Measurements from ENCODE around the gene PARD3.

The PARD3 gene

GRCh38 chr10:34346516-34347100, 468.5 kb downstream of the PARD3 start:
- Mint-ChIP-seq H3K27me3 (peaks cover 2% of the 10 kb centered on the region), H3K4me3 (no peak overlapping the region), H3K9me3 (no peaks in the 10 kb centered on the region), H3K4me1 (no peaks in the 10 kb centered on the region), H3K27ac (no peak overlapping the region), H3K36me3 (ENCODE audit: low read depth) (no peaks in the 10 kb centered on the region)
- ATAC-seq (no peak), DNase-seq (no peak)

GRCh38 chr10:34345383-34345782, 469.7 kb downstream of the PARD3 start:
- peaks cover 2% of the 10 kb centered on the region for H3K4me1 Mint-ChIP-seq
- H3K27me3 Mint-ChIP-seq = peaks cover 2% of the 10 kb centered on the region
- ATAC-seq = no peak
- no peak for DNase-seq
- no peaks in the 10 kb centered on the region for H3K9me3 Mint-ChIP-seq
- H3K4me3 Mint-ChIP-seq = no peak overlapping the region
- H3K36me3 Mint-ChIP-seq (ENCODE audit: low read depth) = no peaks in the 10 kb centered on the region
- H3K27ac Mint-ChIP-seq = no peak overlapping the region

GRCh38 chr10:34343764-34344163, 471.3 kb downstream of the PARD3 start:
- no peak for ATAC-seq
- Mint-ChIP-seq H3K27me3 (peaks cover 2% of the 10 kb centered on the region), H3K27ac (no peak overlapping the region), H3K4me3 (no peak overlapping the region), H3K9me3 (no peaks in the 10 kb centered on the region), H3K4me1 (peaks cover 2% of the 10 kb centered on the region), H3K36me3 (ENCODE audit: low read depth) (no peaks in the 10 kb centered on the region)
- DNase-seq = no peak

- DNase-seq = no peak
- H3K27ac Mint-ChIP-seq = no peak overlapping the region
- ATAC-seq = no peak
- H3K27me3 Mint-ChIP-seq = peaks cover 2% of the 10 kb centered on the region
- no peaks in the 10 kb centered on the region for H3K9me3 Mint-ChIP-seq
- H3K4me1 Mint-ChIP-seq = peaks cover 2% of the 10 kb centered on the region
- H3K4me3 Mint-ChIP-seq = no peak overlapping the region
- H3K36me3 Mint-ChIP-seq (ENCODE audit: low read depth) = no peaks in the 10 kb centered on the region
Measured at GRCh38 chr10:34341473-34341872, 473.6 kb downstream of the PARD3 start.

GRCh38 chr10:34340934-34341333, 474.2 kb downstream of the PARD3 start:
- Mint-ChIP-seq H3K9me3 (no peaks in the 10 kb centered on the region), H3K4me3 (no peak overlapping the region), H3K36me3 (ENCODE audit: low read depth) (no peaks in the 10 kb centered on the region), H3K27me3 (no peaks in the 10 kb centered on the region), H3K4me1 (peaks cover 2% of the 10 kb centered on the region), H3K27ac (no peak overlapping the region)
- ATAC-seq (no peak), DNase-seq (no peak)

- DNase-seq = no peak
Measured at GRCh38 chr10:34339816-34340553, 475.1 kb downstream of the PARD3 start.

GRCh38 chr10:34337917-34338316, 477.2 kb downstream of the PARD3 start:
- DNase-seq = no peak
- peaks cover 2% of the 10 kb centered on the region for H3K4me1 Mint-ChIP-seq
- H3K27ac Mint-ChIP-seq = no peak overlapping the region
- H3K9me3 Mint-ChIP-seq = no peaks in the 10 kb centered on the region
- no peak overlapping the region for H3K4me3 Mint-ChIP-seq
- no peaks in the 10 kb centered on the region for H3K36me3 Mint-ChIP-seq (ENCODE audit: low read depth)
- no peaks in the 10 kb centered on the region for H3K27me3 Mint-ChIP-seq
- ATAC-seq = no peak

More at GRCh38 chr10:34339816-34340553, 475.1 kb downstream of the PARD3 start:
- no peak for ATAC-seq
- H3K4me1 Mint-ChIP-seq = peaks cover 2% of the 10 kb centered on the region
- no peaks in the 10 kb centered on the region for H3K27me3 Mint-ChIP-seq
- H3K36me3 Mint-ChIP-seq (ENCODE audit: low read depth) = no peaks in the 10 kb centered on the region
- H3K4me3 Mint-ChIP-seq = no peak overlapping the region
- H3K9me3 Mint-ChIP-seq = no peaks in the 10 kb centered on the region
- no peak overlapping the region for H3K27ac Mint-ChIP-seq

GRCh38 chr10:34335960-34336690, 479.0 kb downstream of the PARD3 start:
- no peaks in the 10 kb centered on the region for H3K36me3 Mint-ChIP-seq (ENCODE audit: low read depth)
- no peaks in the 10 kb centered on the region for H3K9me3 Mint-ChIP-seq
- peaks cover 2% of the 10 kb centered on the region for H3K4me1 Mint-ChIP-seq
- H3K27ac Mint-ChIP-seq = no peak overlapping the region
- ATAC-seq = no peak
- H3K4me3 Mint-ChIP-seq = no peak overlapping the region
- no peak for DNase-seq
- H3K27me3 Mint-ChIP-seq = no peaks in the 10 kb centered on the region

GRCh38 chr10:34334908-34335307, 480.2 kb downstream of the PARD3 start:
- no peaks in the 10 kb centered on the region for H3K4me1 Mint-ChIP-seq
- DNase-seq = no peak

GRCh38 chr10:34333513-34333912, 481.6 kb downstream of the PARD3 start:
- Mint-ChIP-seq H3K27ac (no peak overlapping the region), H3K4me1 (no peaks in the 10 kb centered on the region), H3K36me3 (ENCODE audit: low read depth) (no peaks in the 10 kb centered on the region), H3K9me3 (no peaks in the 10 kb centered on the region), H3K27me3 (no peaks in the 10 kb centered on the region), H3K4me3 (no peak overlapping the region)
- ATAC-seq (no peak), DNase-seq (no peak)

More at GRCh38 chr10:34334908-34335307, 480.2 kb downstream of the PARD3 start:
- no peak for ATAC-seq
- H3K27ac Mint-ChIP-seq = no peak overlapping the region
- H3K4me3 Mint-ChIP-seq = no peak overlapping the region
- no peaks in the 10 kb centered on the region for H3K27me3 Mint-ChIP-seq
- H3K36me3 Mint-ChIP-seq (ENCODE audit: low read depth) = no peaks in the 10 kb centered on the region
- H3K9me3 Mint-ChIP-seq = no peaks in the 10 kb centered on the region

- no peaks in the 10 kb centered on the region for H3K9me3 Mint-ChIP-seq
- no peaks in the 10 kb centered on the region for H3K27me3 Mint-ChIP-seq
- H3K4me1 Mint-ChIP-seq = no peaks in the 10 kb centered on the region
- no peak for ATAC-seq
- no peaks in the 10 kb centered on the region for H3K36me3 Mint-ChIP-seq (ENCODE audit: low read depth)
- H3K4me3 Mint-ChIP-seq = no peak overlapping the region
- H3K27ac Mint-ChIP-seq = no peak overlapping the region
- DNase-seq = no peak
Measured at GRCh38 chr10:34327184-34327583, 487.9 kb downstream of the PARD3 start.

- ATAC-seq (no peak), DNase-seq (no peak)
- Mint-ChIP-seq H3K9me3 (no peaks in the 10 kb centered on the region), H3K4me1 (no peaks in the 10 kb centered on the region), H3K4me3 (no peak overlapping the region), H3K27ac (no peak overlapping the region), H3K36me3 (ENCODE audit: low read depth) (no peaks in the 10 kb centered on the region), H3K27me3 (no peaks in the 10 kb centered on the region)
Measured at GRCh38 chr10:34323192-34323591, 491.9 kb downstream of the PARD3 start.

GRCh38 chr10:34320265-34320664, 494.8 kb downstream of the PARD3 start:
- Mint-ChIP-seq H3K27ac (no peak overlapping the region), H3K36me3 (ENCODE audit: low read depth) (no peaks in the 10 kb centered on the region), H3K9me3 (no peaks in the 10 kb centered on the region), H3K27me3 (no peaks in the 10 kb centered on the region), H3K4me3 (no peak overlapping the region), H3K4me1 (no peaks in the 10 kb centered on the region)
- DNase-seq (no peak), ATAC-seq (no peak)

GRCh38 chr10:34319197-34319846, 495.8 kb downstream of the PARD3 start:
- H3K4me1 Mint-ChIP-seq = no peaks in the 10 kb centered on the region
- ATAC-seq = no peak
- H3K27me3 Mint-ChIP-seq = no peaks in the 10 kb centered on the region
- H3K9me3 Mint-ChIP-seq = no peaks in the 10 kb centered on the region
- H3K27ac Mint-ChIP-seq = no peak overlapping the region
- no peak for DNase-seq
- no peak overlapping the region for H3K4me3 Mint-ChIP-seq
- H3K36me3 Mint-ChIP-seq (ENCODE audit: low read depth) = no peaks in the 10 kb centered on the region

- no peaks in the 10 kb centered on the region for H3K36me3 Mint-ChIP-seq (ENCODE audit: low read depth)
- ATAC-seq = no peak
- no peak for DNase-seq
- no peak overlapping the region for H3K27ac Mint-ChIP-seq
- no peaks in the 10 kb centered on the region for H3K27me3 Mint-ChIP-seq
- no peak overlapping the region for H3K4me3 Mint-ChIP-seq
- no peaks in the 10 kb centered on the region for H3K9me3 Mint-ChIP-seq
- peaks cover 4% of the 10 kb centered on the region for H3K4me1 Mint-ChIP-seq
Measured at GRCh38 chr10:34316154-34316553, 498.9 kb downstream of the PARD3 start.
